Prostate gland (tissue), 2 donors: ENCODE results near the gene ATP13A4. TPM values are rescaled to one million over a fixed set of nuclear protein-coding genes. Genes with fewer than 3 reads are reported as not detected.

Experiments
- DNase-seq: peaks from one replicate; pipeline ENCODE4 v3.0.0-alpha.2; 2019; ENCODE audit warnings: low spot score
- H3K27ac ChIP-seq, 2 donors: fragments of 200-600 bp; sonication (generic); 2 replicates each; pipeline ENCODE4 v1.5.1; 2017 to 2019
- H3K27me3 ChIP-seq: fragments of 200-600 bp; sonication (generic); replicated peaks from 2 replicates; pipeline ENCODE4 v1.5.1; 2019; ENCODE audit not compliant: insufficient read depth
- H3K36me3 ChIP-seq, 2 donors: fragments of 200-600 bp; sonication (generic); 1 replicate in 1 of 2; 2 replicates in 1 of 2; pipeline versions ENCODE4 v1.5.1 to v1.8.1; 2017 to 2019
- H3K4me1 ChIP-seq: fragments of 200-600 bp; sonication (generic); replicated peaks from 2 replicates; pipeline ENCODE4 v1.5.1; 2019
- H3K4me3 ChIP-seq, 2 donors: fragments of 200-600 bp; sonication (generic); 2 replicates each; pipeline ENCODE4 v1.5.1; 2017 to 2019
- H3K9me3 ChIP-seq: fragments of 200-600 bp; sonication (generic); 2 replicates; pipeline ENCODE4 v1.5.1; 2017
- CTCF ChIP-seq, 4 experiments: fragments of 200-600 bp in 2 of 4; fragments of 450-650 bp in 2 of 4; sonication (generic) in 2 of 4; IDR thresholded peaks; 1 replicate in 3 of 4; 2 replicates in 1 of 4; pipeline ENCODE4 v1.5.1; 2016 to 2019; ENCODE audit warnings: antibody characterized with exemption in 4 of 4, mild to moderate bottlenecking in 2 of 4, moderate library complexity in 2 of 4
- POLR2A ChIP-seq: fragments of 450-650 bp; IDR thresholded peaks from one replicate; pipeline ENCODE4 v1.6.1; 2016; ENCODE audit warnings: antibody characterized with exemption, mild to moderate bottlenecking
- POLR2AphosphoS5 ChIP-seq: sonication (generic); formaldehyde crosslinking; IDR thresholded peaks from one replicate; pipeline ENCODE4 v1.6.1; 2017; ENCODE audit warnings: antibody characterized with exemption
- WGBS: methylation state at CpG from one replicate; pipeline ENCODE4 v1.1.5; 2018; 5-methylcytosine and 5-hydroxymethylcytosine counted together
- intact Hi-C: fragments of 100-400 bp; cut with DNase I; formaldehyde crosslinking; loops from one replicate; pipeline ENCODE4 v1.14.2; 2022
- total RNA-seq, 2 donors: library from RNA; depleted of rRNA; stranded (reverse); fragments of >200 nt; gene quantifications; one replicate each; pipeline ENCODE4 v1.1.0, GENCODE V29; 2016

Gene ATP13A4
- total RNA-seq, 2 donors from 2014 or later: 2.0 TPM; not detected in 1

- no peak overlapping the region for H3K4me3 ChIP-seq
- H3K27me3 ChIP-seq: no peaks in the 10 kb centered on the region
- H3K4me1 ChIP-seq: no peaks in the 10 kb centered on the region
- WGBS: 73% methylated on average over 4 of the region's 4 CpGs
- no peak overlapping the region for H3K27ac ChIP-seq
- H3K9me3 ChIP-seq: no peaks in the 10 kb centered on the region
- intact Hi-C loops: loop anchor here (5.0 to 10.0 kb wide), 3 partner anchors 111 to 1009 kb away; no protein-coding TSS in a partner anchor
- no peaks in the 10 kb centered on the region for H3K36me3 ChIP-seq
- TF ChIP-seq POLR2AphosphoS5: no peak
- no peak for TF ChIP-seq POLR2A
- no peak for TF ChIP-seq CTCF (IDR thresholded peaks at IDR 0.05)
- DNase-seq: no peak
Measured at GRCh38 chr3:193573403-193574191, 18.9 kb upstream of the ATP13A4 start.

GRCh38 chr3:193572426-193572908 lies 17.8 kb upstream of the ATP13A4 start:
- Histone ChIP-seq H3K27ac (no peak overlapping the region), H3K9me3 (no peaks in the 10 kb centered on the region), H3K4me1 (no peaks in the 10 kb centered on the region), H3K4me3 (no peak overlapping the region), H3K27me3 (no peaks in the 10 kb centered on the region), H3K36me3 (no peaks in the 10 kb centered on the region)
- peak; percentile 39 for DNase-seq
- intact Hi-C loops: loop anchor here (5.0 to 10.0 kb wide), 3 partner anchors 110 to 1008 kb away; no protein-coding TSS in a partner anchor
- peak; percentile 28 to 78 (median 60) for TF ChIP-seq CTCF (IDR thresholded peaks at IDR 0.05)
- TF ChIP-seq POLR2A: no peak
- TF ChIP-seq POLR2AphosphoS5: no peak
- 9% methylated on average over 10 of the region's 10 CpGs for WGBS

- Histone ChIP-seq H3K9me3 (no peaks in the 10 kb centered on the region), H3K27me3 (no peaks in the 10 kb centered on the region), H3K4me3 (no peak overlapping the region), H3K36me3 (no peaks in the 10 kb centered on the region), H3K27ac (no peak overlapping the region), H3K4me1 (no peaks in the 10 kb centered on the region)
- DNase-seq: no peak
- TF ChIP-seq POLR2A (no peak), CTCF (IDR thresholded peaks at IDR 0.05) (no peak), POLR2AphosphoS5 (no peak)
- 90% methylated on average over 2 of the region's 2 CpGs for WGBS
- intact Hi-C loops: no loop called here
Measured at GRCh38 chr3:193569119-193569518, 14.4 kb upstream of the ATP13A4 start.

- Histone ChIP-seq H3K9me3 (no peaks in the 10 kb centered on the region), H3K36me3 (no peaks in the 10 kb centered on the region), H3K27me3 (no peaks in the 10 kb centered on the region), H3K4me3 (no peak overlapping the region), H3K27ac (no peak overlapping the region), H3K4me1 (no peaks in the 10 kb centered on the region)
- intact Hi-C loops: no loop called here
- no peak for DNase-seq
- WGBS: 86% methylated on average over 1 of the region's 1 CpG
- TF ChIP-seq CTCF (IDR thresholded peaks at IDR 0.05) (no peak), POLR2A (no peak), POLR2AphosphoS5 (no peak)
Measured at GRCh38 chr3:193564012-193564411, 9.3 kb upstream of the ATP13A4 start.

- H3K4me3 ChIP-seq: no peak overlapping the region
- H3K27me3 ChIP-seq: no peaks in the 10 kb centered on the region
- no peak for TF ChIP-seq POLR2A
- TF ChIP-seq CTCF (IDR thresholded peaks at IDR 0.05): no peak
- no peak for TF ChIP-seq POLR2AphosphoS5
- DNase-seq: no peak
- H3K27ac ChIP-seq: no peak overlapping the region
- intact Hi-C loops: no loop called here
- WGBS: 94% methylated on average over 3 of the region's 3 CpGs
- no peaks in the 10 kb centered on the region for H3K36me3 ChIP-seq
- no peaks in the 10 kb centered on the region for H3K9me3 ChIP-seq
- no peaks in the 10 kb centered on the region for H3K4me1 ChIP-seq
Measured at GRCh38 chr3:193563426-193563825, 8.7 kb upstream of the ATP13A4 start.
